ENCODE data around the gene DLGAP1.

The DLGAP1 gene

GRCh38 chr18:3723554-3723953 is 731.6 kb downstream of the DLGAP1 start:
- Histone ChIP-seq H3K27me3 (ENCODE audit: insufficient read depth, low read depth, severe bottlenecking) (peaks cover 4% of the 10 kb centered on the region), H3K9me3 (ENCODE audit: severe bottlenecking) (no peaks in the 10 kb centered on the region), H3K27ac (no peak overlapping the region), H3K36me3 (no peaks in the 10 kb centered on the region), H3K4me3 (ENCODE audit: low read depth, low read length) (no peak overlapping the region)
- DNase-seq: no peak
- TF ChIP-seq CTCF (IDR thresholded peaks at IDR 0.05; ENCODE audit: low read depth, low read length): no peak

- H3K4me3 ChIP-seq (ENCODE audit: low read depth, low read length): no peak overlapping the region
- H3K36me3 ChIP-seq: no peaks in the 10 kb centered on the region
- no peak for DNase-seq
- H3K27ac ChIP-seq: no peak overlapping the region
- H3K9me3 ChIP-seq (ENCODE audit: severe bottlenecking): no peaks in the 10 kb centered on the region
- TF ChIP-seq CTCF (IDR thresholded peaks at IDR 0.05; ENCODE audit: low read depth, low read length): no peak
- H3K27me3 ChIP-seq (ENCODE audit: insufficient read depth, low read depth, severe bottlenecking): peaks cover 4% of the 10 kb centered on the region
These were observed 732.3 kb downstream of the DLGAP1 start for GRCh38 chr18:3722649-3723433.

- no peak overlapping the region for H3K27ac ChIP-seq
- TF ChIP-seq CTCF (IDR thresholded peaks at IDR 0.05; ENCODE audit: low read depth, low read length): no peak
- DNase-seq: no peak
- no peaks in the 10 kb centered on the region for H3K36me3 ChIP-seq
- H3K9me3 ChIP-seq (ENCODE audit: severe bottlenecking): no peaks in the 10 kb centered on the region
- no peak overlapping the region for H3K4me3 ChIP-seq (ENCODE audit: low read depth, low read length)
- H3K27me3 ChIP-seq (ENCODE audit: insufficient read depth, low read depth, severe bottlenecking): peaks cover 1% of the 10 kb centered on the region
These were observed 733.1 kb downstream of the DLGAP1 start for GRCh38 chr18:3721771-3722648.

- no peak overlapping the region for H3K27ac ChIP-seq
- no peaks in the 10 kb centered on the region for H3K27me3 ChIP-seq (ENCODE audit: insufficient read depth, low read depth, severe bottlenecking)
- TF ChIP-seq CTCF (IDR thresholded peaks at IDR 0.05; ENCODE audit: low read depth, low read length): no peak
- no peaks in the 10 kb centered on the region for H3K9me3 ChIP-seq (ENCODE audit: severe bottlenecking)
- H3K36me3 ChIP-seq: no peaks in the 10 kb centered on the region
- peak; percentile 54 for DNase-seq
- no peak overlapping the region for H3K4me3 ChIP-seq (ENCODE audit: low read depth, low read length)
These were observed 734.1 kb downstream of the DLGAP1 start for GRCh38 chr18:3720818-3721545.

- no peak for DNase-seq
- no peak overlapping the region for H3K4me3 ChIP-seq (ENCODE audit: low read depth, low read length)
- H3K27me3 ChIP-seq (ENCODE audit: insufficient read depth, low read depth, severe bottlenecking): no peaks in the 10 kb centered on the region
- no peak overlapping the region for H3K27ac ChIP-seq
- no peak for TF ChIP-seq CTCF (IDR thresholded peaks at IDR 0.05; ENCODE audit: low read depth, low read length)
- no peaks in the 10 kb centered on the region for H3K36me3 ChIP-seq
- H3K9me3 ChIP-seq (ENCODE audit: severe bottlenecking): no peaks in the 10 kb centered on the region
These were observed 734.9 kb downstream of the DLGAP1 start for GRCh38 chr18:3720159-3720558.

Data from WERI-Rb-1 (cell line).